Measurements from ENCODE around the gene LRRC8C.

GRCh38 chr1:89646259-89646658 is 13.3 kb downstream of the LRRC8C start:
- no peak for TF ChIP-seq CTCF (conservative IDR thresholded peaks at IDR 0.05 in 1 of 2, IDR thresholded peaks at IDR 0.05 in 1 of 2; ENCODE audit: extremely low read depth in 1 of 2, insufficient read depth in 1 of 2, low read depth in 1 of 2, low read length in 2 of 2)
- TF ChIP-seq EZH2 (IDR thresholded peaks at IDR 0.05; ENCODE audit: borderline replicate concordance, low read length), result no peak
